Activated naive CD4-positive, alpha-beta T cell treated with anti-CD3 and anti-CD28 coated beads for 36 hours (primary cell): ENCODE measurements around the gene LUZP2. TPM values are rescaled to one million over a fixed set of nuclear protein-coding genes. Genes with fewer than 3 reads are reported as not detected.

ENCODE experiments used
- CTCF ChIA-PET: fragments of 350-600 bp; sonication (Branson Sonifier 250); formaldehyde crosslinking; loops from one replicate; lab custom pipeline; 2021; ENCODE audit warnings: antibody characterized with exemption; lab: Charles Lee
- DNase-seq: peaks from one replicate; pipeline ENCODE4 v3.0.0-alpha.2; 2020
- H3K27ac Mint-ChIP-seq: one replicate; pipeline ENCODE4 v1.8.0; 2021; ENCODE audit warnings: mild to moderate bottlenecking, mixed read lengths
- H3K27me3 Mint-ChIP-seq: one replicate; pipeline ENCODE4 v1.8.0; 2021; ENCODE audit warnings: low read depth, mixed read lengths
- H3K36me3 Mint-ChIP-seq: one replicate; pipeline ENCODE4 v1.8.0; 2021; ENCODE audit warnings: low read depth, mixed read lengths
- H3K4me1 Mint-ChIP-seq: one replicate; pipeline ENCODE4 v1.8.0; 2021; ENCODE audit warnings: low read depth, mixed read lengths
- H3K4me3 Mint-ChIP-seq: one replicate; pipeline ENCODE4 v1.8.0; 2021; ENCODE audit warnings: mild to moderate bottlenecking, moderate library complexity, mixed read lengths
- H3K9me3 Mint-ChIP-seq: one replicate; pipeline ENCODE4 v1.8.0; 2021; ENCODE audit warnings: mixed read lengths
- intact Hi-C: fragments of 100-400 bp; cut with micrococcal nuclease; formaldehyde crosslinking; loops from one replicate; pipeline ENCODE4 v1.15.1; 2023
- total RNA-seq, 2 experiments: library from RNA; stranded (reverse); gene quantifications; one replicate each; pipeline ENCODE4 v1.2.3, GENCODE V29; 2021

LUZP2 gene
- total RNA-seq, 2 experiments from 2014 or later, result not detected

DNA sequence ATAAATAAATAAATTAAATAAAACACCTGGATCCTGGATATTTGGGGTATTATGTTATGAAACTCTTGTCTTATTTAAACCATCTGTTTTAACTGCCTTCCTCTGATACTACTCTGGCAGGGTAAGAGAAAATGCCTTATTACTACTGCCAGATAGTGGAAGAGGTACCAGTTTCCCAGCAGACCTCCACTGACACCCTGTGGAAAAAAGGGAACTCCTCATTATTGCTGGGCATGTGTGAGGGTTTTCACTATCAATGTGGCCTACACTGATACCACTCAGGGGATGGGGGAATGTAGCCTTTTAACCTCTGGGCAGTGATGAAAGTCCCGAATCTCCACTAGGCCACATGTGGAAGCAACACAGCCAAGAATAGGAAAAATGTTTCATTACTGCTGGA lies 121.0 kb downstream of the LUZP2 start:
- Mint-ChIP-seq H3K36me3 (no peaks in the 10 kb centered on the region), H3K4me1 (no peaks in the 10 kb centered on the region), H3K27ac (no peak overlapping the region), H3K9me3 (peaks cover 5% of the 10 kb centered on the region), H3K27me3 (no peaks in the 10 kb centered on the region), H3K4me3 (no peak overlapping the region)
- DNase-seq, result no peak
- intact Hi-C loops, result no loop called here
- CTCF ChIA-PET, result no interaction called here

GRCh38 chr11:24619900-24620299 lies 123.0 kb downstream of the LUZP2 start:
- no peaks in the 10 kb centered on the region for H3K4me1 Mint-ChIP-seq
- intact Hi-C loops, result no loop called here
- H3K9me3 Mint-ChIP-seq, result peaks cover 2% of the 10 kb centered on the region
- H3K27ac Mint-ChIP-seq, result no peak overlapping the region
- H3K4me3 Mint-ChIP-seq, result no peak overlapping the region
- no peaks in the 10 kb centered on the region for H3K27me3 Mint-ChIP-seq
- no peak for DNase-seq
- H3K36me3 Mint-ChIP-seq, result no peaks in the 10 kb centered on the region
- CTCF ChIA-PET, result no interaction called here

GRCh38 chr11:24622262-24622661 lies 125.4 kb downstream of the LUZP2 start:
- no peak overlapping the region for H3K27ac Mint-ChIP-seq
- intact Hi-C loops, result no loop called here
- CTCF ChIA-PET, result no interaction called here
- H3K36me3 Mint-ChIP-seq, result no peaks in the 10 kb centered on the region
- H3K27me3 Mint-ChIP-seq, result no peaks in the 10 kb centered on the region
- no peaks in the 10 kb centered on the region for H3K4me1 Mint-ChIP-seq
- DNase-seq, result no peak
- H3K9me3 Mint-ChIP-seq, result peaks cover 2% of the 10 kb centered on the region
- H3K4me3 Mint-ChIP-seq, result no peak overlapping the region

GRCh38 chr11:24623121-24623520 lies 126.3 kb downstream of the LUZP2 start:
- CTCF ChIA-PET, result no interaction called here
- Mint-ChIP-seq H3K27ac (no peak overlapping the region), H3K4me1 (no peaks in the 10 kb centered on the region), H3K27me3 (no peaks in the 10 kb centered on the region), H3K9me3 (peaks cover 2% of the 10 kb centered on the region), H3K4me3 (no peak overlapping the region), H3K36me3 (no peaks in the 10 kb centered on the region)
- no peak for DNase-seq
- intact Hi-C loops, result no loop called here

- Mint-ChIP-seq H3K4me1 (no peaks in the 10 kb centered on the region), H3K27me3 (no peaks in the 10 kb centered on the region), H3K9me3 (peaks cover 2% of the 10 kb centered on the region), H3K27ac (no peak overlapping the region), H3K36me3 (no peaks in the 10 kb centered on the region), H3K4me3 (no peak overlapping the region)
- CTCF ChIA-PET, result interaction anchor here (0.6 kb wide), 1 partner anchor 1486 kb away, joined by 3 read pairs; no protein-coding TSS in a partner anchor
- DNase-seq, result no peak
- intact Hi-C loops, result no loop called here
Measured at GRCh38 chr11:24624432-24624831, 127.6 kb downstream of the LUZP2 start.

DNA sequence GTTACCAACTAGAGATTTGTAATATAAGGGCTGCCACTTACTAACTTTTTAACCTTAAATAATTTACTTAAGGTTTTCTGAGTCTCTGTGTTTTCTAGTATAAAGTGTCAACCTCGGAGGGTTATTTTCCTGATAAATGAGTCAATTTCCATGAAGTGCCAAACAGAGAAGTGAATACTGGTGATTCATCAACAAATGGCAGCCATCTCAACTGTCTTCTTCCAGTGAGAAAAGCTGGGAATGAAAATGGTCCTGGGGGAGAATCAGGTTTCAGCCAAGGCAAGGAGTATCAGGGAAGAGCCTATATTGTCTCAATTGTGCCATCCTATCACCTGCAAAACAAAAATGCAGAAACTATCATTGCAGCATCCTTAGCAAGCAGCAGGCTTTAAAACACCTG lies 129.1 kb downstream of the LUZP2 start:
- Mint-ChIP-seq H3K4me3 (no peak overlapping the region), H3K4me1 (no peaks in the 10 kb centered on the region), H3K36me3 (no peaks in the 10 kb centered on the region), H3K27ac (no peak overlapping the region), H3K9me3 (peaks cover 2% of the 10 kb centered on the region), H3K27me3 (no peaks in the 10 kb centered on the region)
- CTCF ChIA-PET, result no interaction called here
- DNase-seq, result no peak
- intact Hi-C loops, result no loop called here

DNA sequence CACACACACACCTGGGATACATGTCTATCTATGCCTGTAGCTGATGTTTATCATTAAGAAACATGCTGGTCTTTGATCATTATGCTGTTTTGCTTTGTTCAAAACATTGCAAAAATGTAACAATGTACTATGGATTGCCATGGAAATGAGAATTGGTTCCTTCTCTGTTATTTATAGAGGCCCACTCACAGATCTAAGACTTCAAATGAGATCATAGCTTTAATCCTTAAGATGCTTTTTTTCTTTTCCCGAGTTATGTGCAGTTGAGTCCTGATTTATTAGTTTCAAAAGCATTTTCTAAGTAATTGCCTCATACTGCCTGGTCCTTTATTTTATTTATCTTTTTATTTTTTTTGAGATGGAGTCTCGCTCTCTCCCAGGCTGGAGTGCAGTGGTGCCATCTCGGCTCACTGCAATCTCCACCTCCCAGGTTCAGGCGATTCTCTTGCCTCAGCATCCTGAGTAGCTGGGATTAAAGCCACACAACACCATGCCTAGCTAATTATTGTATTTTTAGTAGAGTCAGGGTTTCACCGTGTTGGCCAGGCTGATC lies 131.4 kb downstream of the LUZP2 start:
- no peak overlapping the region for H3K27ac Mint-ChIP-seq
- CTCF ChIA-PET, result no interaction called here
- no peak for DNase-seq
- H3K9me3 Mint-ChIP-seq, result peaks cover 4% of the 10 kb centered on the region
- H3K36me3 Mint-ChIP-seq, result no peaks in the 10 kb centered on the region
- H3K27me3 Mint-ChIP-seq, result no peaks in the 10 kb centered on the region
- H3K4me3 Mint-ChIP-seq, result no peak overlapping the region
- intact Hi-C loops, result no loop called here
- no peaks in the 10 kb centered on the region for H3K4me1 Mint-ChIP-seq

DNA sequence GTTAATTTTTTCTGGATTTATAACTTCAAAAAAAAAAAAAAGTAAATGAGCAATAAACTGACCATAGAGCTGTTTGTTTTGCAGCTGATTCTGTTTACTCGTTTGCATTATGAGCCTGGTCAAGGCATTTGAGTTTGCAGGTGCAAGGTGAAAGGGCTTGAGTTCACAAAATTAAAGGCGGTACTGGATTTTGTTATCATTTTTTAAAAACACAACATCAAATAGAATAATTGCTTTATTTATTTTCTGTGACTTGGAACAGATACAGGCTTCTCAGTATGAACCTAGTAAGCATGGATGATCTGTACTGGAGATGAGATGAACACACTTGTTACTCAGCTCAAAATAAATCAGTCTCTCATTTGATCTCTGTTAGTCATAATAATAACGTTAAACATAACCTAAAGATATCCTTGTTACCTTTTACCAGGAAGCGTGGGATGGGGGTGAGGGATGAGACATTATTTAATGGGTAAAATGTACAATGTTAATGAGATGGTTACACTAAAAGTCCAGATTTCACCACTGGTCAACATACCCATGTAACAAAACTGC lies 137.8 kb downstream of the LUZP2 start:
- Mint-ChIP-seq H3K4me1 (no peaks in the 10 kb centered on the region), H3K27me3 (no peaks in the 10 kb centered on the region), H3K4me3 (no peak overlapping the region), H3K27ac (no peak overlapping the region), H3K36me3 (no peaks in the 10 kb centered on the region), H3K9me3 (peaks cover 10% of the 10 kb centered on the region)
- CTCF ChIA-PET, result no interaction called here
- DNase-seq, result no peak
- intact Hi-C loops, result no loop called here

DNA sequence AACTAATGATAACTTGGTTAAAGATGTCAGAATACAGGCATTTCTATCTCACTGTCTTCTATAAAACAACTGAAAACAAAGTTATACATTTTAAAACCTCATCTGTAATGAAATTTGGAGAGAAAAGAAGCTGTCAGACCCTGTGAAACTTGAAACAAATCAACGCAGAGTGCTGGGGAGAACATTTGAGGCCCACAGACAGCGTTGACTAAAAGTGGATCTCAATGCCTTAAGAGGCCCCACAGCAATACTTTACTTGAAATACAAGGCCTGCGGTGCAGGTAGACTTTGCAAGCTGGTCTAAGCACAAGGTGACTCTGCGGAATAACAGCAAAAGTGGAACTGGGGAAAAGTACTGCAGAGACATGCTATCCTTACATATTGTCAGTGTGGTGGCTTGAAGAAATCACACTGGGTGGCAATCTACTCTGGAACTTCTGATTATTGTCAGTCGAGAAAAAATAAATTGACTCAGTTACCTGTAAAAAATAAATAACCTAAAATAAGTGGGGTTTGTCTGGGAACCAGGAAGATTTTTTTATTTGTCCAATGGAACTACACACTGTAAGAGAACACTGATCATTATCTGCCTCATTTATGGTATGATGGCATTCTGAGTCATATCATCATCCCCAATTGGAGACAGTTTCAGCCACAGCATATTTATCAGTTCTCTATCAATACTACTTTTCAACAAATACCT lies 138.9 kb downstream of the LUZP2 start:
- no peak overlapping the region for H3K27ac Mint-ChIP-seq
- H3K27me3 Mint-ChIP-seq, result no peaks in the 10 kb centered on the region
- H3K36me3 Mint-ChIP-seq, result no peaks in the 10 kb centered on the region
- intact Hi-C loops, result no loop called here
- CTCF ChIA-PET, result no interaction called here
- no peaks in the 10 kb centered on the region for H3K4me1 Mint-ChIP-seq
- H3K4me3 Mint-ChIP-seq, result no peak overlapping the region
- no peak for DNase-seq
- H3K9me3 Mint-ChIP-seq, result peaks cover 13% of the 10 kb centered on the region

GRCh38 chr11:24636291-24636629 lies 139.4 kb downstream of the LUZP2 start:
- no peak overlapping the region for H3K27ac Mint-ChIP-seq

DNA sequence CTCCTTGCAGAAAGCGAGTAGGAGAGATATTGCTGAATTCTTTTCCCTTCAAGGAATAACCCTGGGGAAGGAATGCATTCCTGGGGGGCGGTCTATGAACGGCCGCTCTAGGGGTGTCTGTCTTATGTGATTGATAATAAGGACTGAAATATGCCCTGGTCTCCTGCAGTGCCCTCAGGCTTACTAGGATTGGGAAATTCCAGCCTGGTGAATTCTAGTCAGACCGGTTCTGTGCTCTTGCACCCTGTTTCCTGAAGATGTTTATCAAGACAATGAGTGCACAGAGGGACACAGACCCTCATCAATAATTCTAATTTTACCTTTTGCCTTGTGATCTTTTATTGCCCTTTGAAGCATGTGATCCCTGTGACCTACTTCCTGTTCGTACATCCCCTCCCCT lies 140.7 kb downstream of the LUZP2 start:
- Mint-ChIP-seq H3K36me3 (no peaks in the 10 kb centered on the region), H3K4me1 (no peaks in the 10 kb centered on the region), H3K27ac (no peak overlapping the region), H3K4me3 (no peak overlapping the region), H3K27me3 (no peaks in the 10 kb centered on the region), H3K9me3 (peaks cover 8% of the 10 kb centered on the region)
- intact Hi-C loops, result no loop called here
- no peak for DNase-seq
- CTCF ChIA-PET, result no interaction called here

More at GRCh38 chr11:24636291-24636629, 139.4 kb downstream of the LUZP2 start:
- CTCF ChIA-PET, result no interaction called here
- intact Hi-C loops, result no loop called here
- H3K27me3 Mint-ChIP-seq, result no peaks in the 10 kb centered on the region
- peaks cover 13% of the 10 kb centered on the region for H3K9me3 Mint-ChIP-seq
- no peak overlapping the region for H3K4me3 Mint-ChIP-seq
- H3K4me1 Mint-ChIP-seq, result no peaks in the 10 kb centered on the region
- no peak for DNase-seq
- no peaks in the 10 kb centered on the region for H3K36me3 Mint-ChIP-seq

GRCh38 chr11:24642648-24643047 lies 145.8 kb downstream of the LUZP2 start:
- Mint-ChIP-seq H3K9me3 (peaks cover 10% of the 10 kb centered on the region), H3K4me1 (no peaks in the 10 kb centered on the region), H3K27me3 (no peaks in the 10 kb centered on the region), H3K36me3 (no peaks in the 10 kb centered on the region), H3K27ac (no peak overlapping the region), H3K4me3 (no peak overlapping the region)
- CTCF ChIA-PET, result interaction anchor here (0.6 kb wide), 1 partner anchor 103 kb away, joined by 3 read pairs; no protein-coding TSS in a partner anchor
- no peak for DNase-seq
- intact Hi-C loops, result no loop called here

GRCh38 chr11:24645563-24645962 lies 148.7 kb downstream of the LUZP2 start:
- intact Hi-C loops, result no loop called here
- Mint-ChIP-seq H3K4me1 (no peaks in the 10 kb centered on the region), H3K27ac (no peak overlapping the region), H3K36me3 (no peaks in the 10 kb centered on the region), H3K4me3 (no peak overlapping the region), H3K9me3 (peaks cover 6% of the 10 kb centered on the region), H3K27me3 (no peaks in the 10 kb centered on the region)
- DNase-seq, result no peak
- CTCF ChIA-PET, result no interaction called here
